ENCODE measurements around the gene SLC39A1. TPM values are rescaled to one million over a fixed set of nuclear protein-coding genes. Genes with fewer than 3 reads are reported as not detected.

SLC39A1 gene
- total and polyA plus RNA-seq, 9 of the 15 experiments (the other 6 are each of a cell fraction or from before 2014, with no cell fraction given) = 9.9 to 81.1 (median 62.7) TPM

DNA sequence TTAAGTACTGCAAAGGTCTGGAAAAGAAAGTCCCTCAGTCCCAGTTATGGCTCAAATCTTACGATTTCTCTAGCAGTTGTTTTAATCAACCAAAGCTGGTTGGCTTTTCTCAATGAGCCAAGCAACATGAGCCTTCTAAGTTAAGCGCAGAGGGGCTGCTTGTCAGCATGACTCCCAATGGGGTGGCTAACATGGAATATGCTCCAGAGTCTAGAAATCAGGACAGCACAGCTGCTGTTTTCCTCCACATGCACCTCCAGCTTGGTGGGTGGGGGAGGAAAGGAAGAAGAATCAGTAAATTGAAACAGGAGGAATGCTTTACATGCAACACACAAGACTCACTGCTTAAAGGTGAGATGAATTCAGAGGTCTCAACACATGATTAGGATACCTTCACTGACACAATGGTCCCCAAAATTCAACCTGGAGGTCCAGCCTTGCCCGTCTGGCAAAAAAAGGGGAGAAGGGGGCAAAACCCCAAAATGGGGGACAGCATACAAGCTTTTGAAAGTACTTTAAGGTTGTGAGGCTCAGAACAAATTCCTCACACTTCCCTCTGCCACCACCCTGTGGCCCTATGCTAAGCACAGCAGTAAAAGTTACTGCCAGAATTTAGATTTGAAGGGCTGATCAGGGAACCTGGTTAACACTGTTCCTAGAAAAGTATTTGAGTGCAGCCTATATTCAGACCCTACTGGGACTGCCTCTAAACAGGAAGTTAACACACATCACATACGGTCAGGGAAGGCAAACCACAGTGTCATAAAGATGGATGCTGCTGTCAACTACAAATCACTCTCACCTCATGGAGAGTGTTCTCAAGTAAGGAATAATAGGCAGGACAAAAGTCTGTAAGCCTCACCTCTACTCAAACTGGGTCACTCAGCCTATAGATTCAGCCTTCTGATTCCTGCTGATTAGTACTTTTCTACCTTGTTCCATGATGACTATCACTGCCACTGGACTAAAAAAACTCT, 43.2 kb downstream of the SLC39A1 start (continued):
- TF ChIP-seq, protein P1, sequence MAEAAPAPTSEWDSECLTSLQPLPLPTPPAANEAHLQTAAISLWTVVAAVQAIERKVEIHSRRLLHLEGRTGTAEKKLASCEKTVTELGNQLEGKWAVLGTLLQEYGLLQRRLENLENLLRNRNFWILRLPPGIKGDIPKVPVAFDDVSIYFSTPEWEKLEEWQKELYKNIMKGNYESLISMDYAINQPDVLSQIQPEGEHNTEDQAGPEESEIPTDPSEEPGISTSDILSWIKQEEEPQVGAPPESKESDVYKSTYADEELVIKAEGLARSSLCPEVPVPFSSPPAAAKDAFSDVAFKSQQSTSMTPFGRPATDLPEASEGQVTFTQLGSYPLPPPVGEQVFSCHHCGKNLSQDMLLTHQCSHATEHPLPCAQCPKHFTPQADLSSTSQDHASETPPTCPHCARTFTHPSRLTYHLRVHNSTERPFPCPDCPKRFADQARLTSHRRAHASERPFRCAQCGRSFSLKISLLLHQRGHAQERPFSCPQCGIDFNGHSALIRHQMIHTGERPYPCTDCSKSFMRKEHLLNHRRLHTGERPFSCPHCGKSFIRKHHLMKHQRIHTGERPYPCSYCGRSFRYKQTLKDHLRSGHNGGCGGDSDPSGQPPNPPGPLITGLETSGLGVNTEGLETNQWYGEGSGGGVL (CRISPR knock-in tag; IDR thresholded peaks at IDR 0.05) = no peak
- no peak for TF ChIP-seq MTF1 (CRISPR knock-in tag; IDR thresholded peaks at IDR 0.05; ENCODE audit: borderline replicate concordance)
- TF ChIP-seq ZC3H11A (IDR thresholded peaks at IDR 0.05; ENCODE audit: low read depth, low read length) = no peak
- no peak for TF ChIP-seq HSF4 (CRISPR knock-in tag; IDR thresholded peaks at IDR 0.05; ENCODE audit: borderline replicate concordance)
- TF ChIP-seq, protein P2, sequence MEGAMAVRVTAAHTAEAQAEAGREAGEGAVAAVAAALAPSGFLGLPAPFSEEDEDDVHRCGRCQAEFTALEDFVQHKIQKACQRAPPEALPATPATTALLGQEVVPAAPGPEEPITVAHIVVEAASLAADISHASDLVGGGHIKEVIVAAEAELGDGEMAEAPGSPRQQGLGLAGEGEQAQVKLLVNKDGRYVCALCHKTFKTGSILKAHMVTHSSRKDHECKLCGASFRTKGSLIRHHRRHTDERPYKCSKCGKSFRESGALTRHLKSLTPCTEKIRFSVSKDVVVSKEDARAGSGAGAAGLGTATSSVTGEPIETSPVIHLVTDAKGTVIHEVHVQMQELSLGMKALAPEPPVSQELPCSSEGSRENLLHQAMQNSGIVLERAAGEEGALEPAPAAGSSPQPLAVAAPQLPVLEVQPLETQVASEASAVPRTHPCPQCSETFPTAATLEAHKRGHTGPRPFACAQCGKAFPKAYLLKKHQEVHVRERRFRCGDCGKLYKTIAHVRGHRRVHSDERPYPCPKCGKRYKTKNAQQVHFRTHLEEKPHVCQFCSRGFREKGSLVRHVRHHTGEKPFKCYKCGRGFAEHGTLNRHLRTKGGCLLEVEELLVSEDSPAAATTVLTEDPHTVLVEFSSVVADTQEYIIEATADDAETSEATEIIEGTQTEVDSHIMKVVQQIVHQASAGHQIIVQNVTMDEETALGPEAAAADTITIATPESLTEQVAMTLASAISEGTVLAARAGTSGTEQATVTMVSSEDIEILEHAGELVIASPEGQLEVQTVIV (CRISPR knock-in tag; IDR thresholded peaks at IDR 0.05; ENCODE audit: borderline replicate concordance) = no peak
- TF ChIP-seq, protein P3, sequence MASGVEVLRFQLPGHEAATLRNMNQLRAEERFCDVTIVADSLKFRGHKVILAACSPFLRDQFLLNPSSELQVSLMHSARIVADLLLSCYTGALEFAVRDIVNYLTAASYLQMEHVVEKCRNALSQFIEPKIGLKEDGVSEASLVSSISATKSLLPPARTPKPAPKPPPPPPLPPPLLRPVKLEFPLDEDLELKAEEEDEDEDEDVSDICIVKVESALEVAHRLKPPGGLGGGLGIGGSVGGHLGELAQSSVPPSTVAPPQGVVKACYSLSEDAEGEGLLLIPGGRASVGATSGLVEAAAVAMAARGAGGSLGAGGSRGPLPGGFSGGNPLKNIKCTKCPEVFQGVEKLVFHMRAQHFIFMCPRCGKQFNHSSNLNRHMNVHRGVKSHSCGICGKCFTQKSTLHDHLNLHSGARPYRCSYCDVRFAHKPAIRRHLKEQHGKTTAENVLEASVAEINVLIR (CRISPR knock-in tag; IDR thresholded peaks at IDR 0.05) = no peak
- TF ChIP-seq, protein P4, sequence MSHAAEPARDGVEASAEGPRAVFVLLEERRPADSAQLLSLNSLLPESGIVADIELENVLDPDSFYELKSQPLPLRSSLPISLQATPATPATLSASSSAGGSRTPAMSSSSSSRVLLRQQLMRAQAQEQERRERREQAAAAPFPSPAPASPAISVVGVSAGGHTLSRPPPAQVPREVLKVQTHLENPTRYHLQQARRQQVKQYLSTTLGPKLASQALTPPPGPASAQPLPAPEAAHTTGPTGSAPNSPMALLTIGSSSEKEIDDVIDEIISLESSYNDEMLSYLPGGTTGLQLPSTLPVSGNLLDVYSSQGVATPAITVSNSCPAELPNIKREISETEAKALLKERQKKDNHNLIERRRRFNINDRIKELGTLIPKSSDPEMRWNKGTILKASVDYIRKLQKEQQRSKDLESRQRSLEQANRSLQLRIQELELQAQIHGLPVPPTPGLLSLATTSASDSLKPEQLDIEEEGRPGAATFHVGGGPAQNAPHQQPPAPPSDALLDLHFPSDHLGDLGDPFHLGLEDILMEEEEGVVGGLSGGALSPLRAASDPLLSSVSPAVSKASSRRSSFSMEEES (CRISPR knock-in tag; IDR thresholded peaks at IDR 0.05) = no peak
- no peak for TF ChIP-seq C11orf30 (IDR thresholded peaks at IDR 0.05; ENCODE audit: low read depth)
- no peak for TF ChIP-seq ZC3H8 (IDR thresholded peaks at IDR 0.05)
- TF ChIP-seq, protein P5, sequence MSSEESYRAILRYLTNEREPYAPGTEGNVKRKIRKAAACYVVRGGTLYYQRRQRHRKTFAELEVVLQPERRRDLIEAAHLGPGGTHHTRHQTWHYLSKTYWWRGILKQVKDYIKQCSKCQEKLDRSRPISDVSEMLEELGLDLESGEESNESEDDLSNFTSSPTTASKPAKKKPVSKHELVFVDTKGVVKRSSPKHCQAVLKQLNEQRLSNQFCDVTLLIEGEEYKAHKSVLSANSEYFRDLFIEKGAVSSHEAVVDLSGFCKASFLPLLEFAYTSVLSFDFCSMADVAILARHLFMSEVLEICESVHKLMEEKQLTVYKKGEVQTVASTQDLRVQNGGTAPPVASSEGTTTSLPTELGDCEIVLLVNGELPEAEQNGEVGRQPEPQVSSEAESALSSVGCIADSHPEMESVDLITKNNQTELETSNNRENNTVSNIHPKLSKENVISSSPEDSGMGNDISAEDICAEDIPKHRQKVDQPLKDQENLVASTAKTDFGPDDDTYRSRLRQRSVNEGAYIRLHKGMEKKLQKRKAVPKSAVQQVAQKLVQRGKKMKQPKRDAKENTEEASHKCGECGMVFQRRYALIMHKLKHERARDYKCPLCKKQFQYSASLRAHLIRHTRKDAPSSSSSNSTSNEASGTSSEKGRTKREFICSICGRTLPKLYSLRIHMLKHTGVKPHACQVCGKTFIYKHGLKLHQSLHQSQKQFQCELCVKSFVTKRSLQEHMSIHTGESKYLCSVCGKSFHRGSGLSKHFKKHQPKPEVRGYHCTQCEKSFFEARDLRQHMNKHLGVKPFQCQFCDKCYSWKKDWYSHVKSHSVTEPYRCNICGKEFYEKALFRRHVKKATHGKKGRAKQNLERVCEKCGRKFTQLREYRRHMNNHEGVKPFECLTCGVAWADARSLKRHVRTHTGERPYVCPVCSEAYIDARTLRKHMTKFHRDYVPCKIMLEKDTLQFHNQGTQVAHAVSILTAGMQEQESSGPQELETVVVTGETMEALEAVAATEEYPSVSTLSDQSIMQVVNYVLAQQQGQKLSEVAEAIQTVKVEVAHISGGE (CRISPR knock-in tag; IDR thresholded peaks at IDR 0.05) = peak in 1 of 3 experiments; percentile 89; a peak in 3 of 6 replicates
- no peak for TF ChIP-seq SNRNP70 (optimal IDR thresholded peaks at IDR 0.05; ENCODE audit: low read depth, low read length)
- no peak for TF ChIP-seq PRMT5 (CRISPR knock-in tag; IDR thresholded peaks at IDR 0.05)
- TF ChIP-seq ZNF449 (CRISPR knock-in tag; IDR thresholded peaks at IDR 0.05) = no peak
